CD4-positive, alpha-beta memory T cell (primary cell): ENCODE data around the gene NDUFV1. TPM values are rescaled to one million over a fixed set of nuclear protein-coding genes. Genes with fewer than 3 reads are reported as not detected.
"Not testable (repeated sequence)": the region's sequence is repeated elsewhere in the genome, so short reads cannot be mapped to it uniquely, and the experiment has no call there.

Experiments used
- CTCF ChIA-PET: fragments of 350-600 bp; sonication (Branson Sonifier 250); formaldehyde crosslinking; loops from one replicate; lab custom pipeline; 2021; ENCODE audit warnings: inconsistent platforms; ENCODE audit not compliant: partially characterized antibody; lab: Charles Lee
- POLR2A ChIA-PET: fragments of 350-600 bp; sonication (Branson Sonifier 250); formaldehyde crosslinking; loops from one replicate; lab custom pipeline; 2021; ENCODE audit not compliant: partially characterized antibody; lab: Charles Lee
- DNase-seq, 5 donors: peaks; one replicate each; pipeline versions ENCODE4 v3.0.0 to v3.0.0-alpha.2; 2020 to 2022; ENCODE audit warnings: mixed read lengths in 1 of 5
- H3K27ac ChIP-seq: one replicate; pipeline ENCODE4 v1.7.0; 2013; ENCODE audit warnings: low read depth, low read length
- H3K27me3 ChIP-seq: 2 replicates; pipeline ENCODE4 v1.7.0; 2013; ENCODE audit warnings: mild to moderate bottlenecking, low read length, moderate library complexity; ENCODE audit not compliant: insufficient read depth
- H3K36me3 ChIP-seq: 2 replicates; pipeline ENCODE4 v1.7.0; 2013; ENCODE audit warnings: mild to moderate bottlenecking, low read length, moderate library complexity; ENCODE audit not compliant: insufficient read depth
- H3K4me1 ChIP-seq: 2 replicates; pipeline ENCODE4 v1.7.0; 2013; ENCODE audit warnings: mild to moderate bottlenecking, low read length, moderate library complexity; ENCODE audit not compliant: insufficient read depth
- H3K4me3 ChIP-seq, 2 donors: one replicate each; pipeline ENCODE4 v1.7.0; 2013; ENCODE audit warnings: low read length in 2 of 2, mild to moderate bottlenecking in 1 of 2
- H3K9me3 ChIP-seq, 2 donors: one replicate each; pipeline ENCODE4 v1.7.0; 2013; ENCODE audit warnings: low read length in 2 of 2, control low read depth in 1 of 2; ENCODE audit not compliant: control insufficient read depth in 1 of 2
- H3K27ac Mint-ChIP-seq, 7 donors: one replicate each; pipeline ENCODE4 v1.8.0; 2020 to 2021; ENCODE audit warnings: mixed read lengths in 7 of 7, mild to moderate bottlenecking in 6 of 7, inconsistent platforms in 3 of 7, moderate library complexity in 3 of 7
- H3K27me3 Mint-ChIP-seq, 2 donors: one replicate each; pipeline ENCODE4 v1.8.0; 2020 to 2021; ENCODE audit warnings: mixed read lengths in 2 of 2
- H3K36me3 Mint-ChIP-seq, 2 donors: one replicate each; pipeline ENCODE4 v1.8.0; 2020 to 2021; ENCODE audit warnings: mixed read lengths in 2 of 2, inconsistent platforms in 1 of 2, mild to moderate bottlenecking in 1 of 2
- H3K4me1 Mint-ChIP-seq, 4 donors: one replicate each; pipeline ENCODE4 v1.8.0; 2020 to 2021; ENCODE audit warnings: mixed read lengths in 4 of 4, mild to moderate bottlenecking in 1 of 4
- H3K4me3 Mint-ChIP-seq, 8 donors: one replicate each; pipeline ENCODE4 v1.8.0; 2020 to 2021; ENCODE audit warnings: mixed read lengths in 8 of 8, mild to moderate bottlenecking in 7 of 8, moderate library complexity in 6 of 8, inconsistent platforms in 3 of 8
- H3K9me3 Mint-ChIP-seq, 8 donors: one replicate each; pipeline ENCODE4 v1.8.0; 2020 to 2021; ENCODE audit warnings: mixed read lengths in 8 of 8, mild to moderate bottlenecking in 5 of 8, inconsistent platforms in 3 of 8, moderate library complexity in 1 of 8
- intact Hi-C: fragments of 100-400 bp; cut with micrococcal nuclease; formaldehyde crosslinking; loops from one replicate; pipeline ENCODE4 v1.15.1; 2023
- polyA plus RNA-seq, 2 donors: library from polyadenylated mRNA; unstranded; fragments of 300-500 nt; fragmentation: Illumina TruSeq; gene quantifications; one replicate each; pipeline ENCODE4 v1.2.3, GENCODE V29; 2021
- total RNA-seq, 2 experiments: library from RNA; stranded (reverse); gene quantifications; one replicate each; pipeline ENCODE4 v1.2.3, GENCODE V29; 2021

NDUFV1 gene
- total and polyA plus RNA-seq, 4 experiments from 2014 or later = 124 to 212 (median 169) TPM

DNA sequence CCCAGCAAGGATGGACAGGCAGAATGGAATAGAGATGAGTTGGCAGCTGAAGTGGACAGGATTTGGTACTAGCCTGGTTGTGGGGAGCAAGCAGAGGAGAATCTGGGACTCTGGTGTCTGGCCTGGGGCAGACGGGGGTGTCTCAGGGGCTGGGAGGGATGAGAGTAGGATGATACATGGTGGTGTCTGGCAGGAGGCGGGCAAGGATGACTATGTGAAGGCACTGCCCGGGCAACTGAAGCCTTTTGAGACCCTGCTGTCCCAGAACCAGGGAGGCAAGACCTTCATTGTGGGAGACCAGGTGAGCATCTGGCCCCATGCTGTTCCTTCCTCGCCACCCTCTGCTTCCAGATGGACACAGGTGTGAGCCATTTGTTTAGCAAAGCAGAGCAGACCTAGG lies 20.8 kb upstream of the NDUFV1 start:
- intact Hi-C loops = no loop called here
- H3K27me3 Mint-ChIP-seq = no peaks in the 10 kb centered on the region
- DNase-seq = no peak
- peak overlapping the region; percentile 25 to 85 (median 73) for H3K27ac Mint-ChIP-seq
- peak overlapping the region in 5 of 8 donors; percentile 1 to 59 (median 36) for H3K4me3 Mint-ChIP-seq
- POLR2A ChIA-PET = interaction anchor here (1.2 kb wide), 1 partner anchor 102 kb away, joined by 3 read pairs; no protein-coding TSS in a partner anchor
- H3K9me3 Mint-ChIP-seq = no peaks in the 10 kb centered on the region
- Histone ChIP-seq H3K27me3 (no peaks in the 10 kb centered on the region), H3K9me3 (no peaks in the 10 kb centered on the region), H3K4me1 (peaks cover 10% of the 10 kb centered on the region), H3K4me3 (no peak overlapping the region), H3K27ac (no peak overlapping the region), H3K36me3 (no peaks in the 10 kb centered on the region)
- CTCF ChIA-PET = no interaction called here
- H3K36me3 Mint-ChIP-seq = peaks cover 0 to 2% of the 10 kb centered on the region in 2 donors
- H3K4me1 Mint-ChIP-seq = peaks cover 13 to 33% (median 22%) of the 10 kb centered on the region in 4 donors

DNA sequence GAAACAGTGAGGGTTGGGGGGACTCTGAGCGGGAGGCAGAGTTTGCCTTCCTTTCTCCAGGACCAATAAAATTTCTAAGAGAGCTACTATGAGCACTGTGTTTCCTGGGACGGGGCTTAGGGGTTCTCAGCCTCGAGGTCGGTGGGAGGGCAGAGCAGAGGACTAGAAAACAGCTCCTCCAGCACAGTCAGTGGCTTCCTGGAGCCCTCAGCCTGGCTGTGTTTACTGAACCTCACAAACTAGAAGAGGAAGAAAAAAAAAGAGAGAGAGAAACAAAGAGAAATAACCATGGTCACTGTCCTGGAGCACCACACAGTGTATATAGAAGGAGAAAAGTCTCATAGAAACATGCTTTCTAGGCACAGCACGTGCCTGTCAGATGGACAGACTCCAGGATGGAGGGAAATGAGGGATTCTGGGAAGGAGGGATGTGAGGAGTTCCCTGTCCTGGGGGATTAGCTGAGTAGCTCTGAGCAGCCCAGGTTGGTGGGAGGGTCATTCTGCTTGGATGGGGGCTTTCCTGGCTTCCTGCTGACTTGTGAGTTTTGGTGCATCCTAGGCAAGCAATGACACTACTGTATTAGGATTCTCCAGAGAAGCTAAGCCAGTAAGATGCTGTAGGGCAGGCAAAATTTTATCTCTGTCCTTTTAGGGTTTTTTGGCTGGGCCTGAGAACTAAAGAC lies 20.0 kb upstream of the NDUFV1 start:
- H3K4me1 ChIP-seq = peaks cover 10% of the 10 kb centered on the region
- intact Hi-C loops = no loop called here
- H3K36me3 Mint-ChIP-seq = peaks cover 0 to 2% of the 10 kb centered on the region in 2 donors

DNA sequence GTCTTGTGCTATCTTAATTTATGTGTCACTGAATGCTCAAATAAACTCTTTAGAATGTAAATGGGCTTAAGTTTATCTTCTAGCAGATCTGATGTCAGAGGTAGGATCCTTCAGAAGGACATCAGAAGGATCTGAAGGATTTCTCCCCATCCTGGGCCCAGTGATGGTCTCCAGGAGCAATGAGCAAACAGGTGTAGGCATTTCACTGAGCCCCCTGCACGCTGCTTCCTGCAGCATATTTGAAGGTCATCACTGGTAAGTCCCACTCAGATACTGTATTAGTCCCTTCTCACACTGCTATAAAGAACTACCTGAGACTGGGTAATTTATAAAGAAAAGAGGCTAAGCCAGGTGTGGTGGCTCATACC lies 18.6 kb upstream of the NDUFV1 start:
- peaks cover 0 to 2% of the 10 kb centered on the region in 2 donors for H3K36me3 Mint-ChIP-seq

More for the DNA sequence above, 20.0 kb upstream of the NDUFV1 start:
- Histone ChIP-seq H3K9me3 (no peaks in the 10 kb centered on the region), H3K36me3 (no peaks in the 10 kb centered on the region), H3K27me3 (no peaks in the 10 kb centered on the region), H3K4me3 (no peak overlapping the region), H3K27ac (no peak overlapping the region)
- H3K27ac Mint-ChIP-seq = peak overlapping the region; percentile 51 to 89 (median 74)
- no peak for DNase-seq
- H3K4me1 Mint-ChIP-seq = peaks cover 13 to 33% (median 22%) of the 10 kb centered on the region in 4 donors
- no peak overlapping the region for H3K4me3 Mint-ChIP-seq
- no peaks in the 10 kb centered on the region for H3K27me3 Mint-ChIP-seq
- POLR2A ChIA-PET = interaction anchor here (1.2 kb wide), 1 partner anchor 102 kb away, joined by 3 read pairs; no protein-coding TSS in a partner anchor
- no peaks in the 10 kb centered on the region for H3K9me3 Mint-ChIP-seq
- CTCF ChIA-PET = no interaction called here

DNA sequence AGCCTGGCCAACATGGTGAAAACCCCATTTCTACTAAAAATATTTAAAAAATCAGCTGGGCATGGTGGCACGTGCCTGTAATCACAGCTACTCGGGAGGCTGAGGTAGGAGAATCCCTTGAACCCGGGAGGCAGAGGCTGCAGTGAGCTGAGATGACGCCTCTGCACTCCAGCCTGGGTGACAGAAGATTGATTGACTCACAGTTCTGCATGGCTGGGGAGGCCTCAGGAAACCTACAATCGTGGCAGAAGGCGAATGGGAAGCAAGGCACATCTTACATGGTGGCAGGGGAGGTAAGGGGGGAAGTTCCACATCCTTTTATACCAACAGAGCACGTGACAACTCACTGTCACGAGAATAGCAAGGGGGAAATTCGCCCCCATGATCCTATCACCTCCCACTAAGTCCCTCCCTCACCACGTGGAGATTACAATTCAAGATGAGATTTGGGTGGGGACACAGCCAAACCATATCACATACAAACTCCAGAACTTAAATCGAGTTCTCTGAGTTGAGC lies 17.8 kb upstream of the NDUFV1 start:
- H3K4me3 ChIP-seq, intact Hi-C loops, DNase-seq, H3K27me3 ChIP-seq, CTCF ChIA-PET, POLR2A ChIA-PET, H3K36me3 ChIP-seq, H3K9me3 ChIP-seq, H3K9me3 Mint-ChIP-seq, H3K27ac ChIP-seq, H3K27me3 Mint-ChIP-seq, H3K4me1 ChIP-seq, H3K4me3 Mint-ChIP-seq, H3K36me3 Mint-ChIP-seq: not testable (repeated sequence)
- Mint-ChIP-seq H3K4me1 (peaks cover 3 to 18% (median 8%) of the 10 kb centered on the region in 4 donors), H3K27ac (peak overlapping the region in 2 of 7 donors; percentile 57 to 85)

More for the DNA sequence above, 18.6 kb upstream of the NDUFV1 start:
- CTCF ChIA-PET = no interaction called here
- peak overlapping the region in 1 of 7 donors; percentile 63 for H3K27ac Mint-ChIP-seq
- peaks cover 4 to 22% (median 11%) of the 10 kb centered on the region in 4 donors for H3K4me1 Mint-ChIP-seq
- Histone ChIP-seq H3K4me1 (no peaks in the 10 kb centered on the region), H3K27me3 (no peaks in the 10 kb centered on the region), H3K9me3 (no peaks in the 10 kb centered on the region), H3K27ac (no peak overlapping the region), H3K36me3 (no peaks in the 10 kb centered on the region), H3K4me3 (no peak overlapping the region)
- no peak overlapping the region for H3K4me3 Mint-ChIP-seq
- no peaks in the 10 kb centered on the region for H3K27me3 Mint-ChIP-seq
- POLR2A ChIA-PET = no interaction called here
- DNase-seq = no peak
- intact Hi-C loops = no loop called here
- H3K9me3 Mint-ChIP-seq = no peaks in the 10 kb centered on the region

DNA sequence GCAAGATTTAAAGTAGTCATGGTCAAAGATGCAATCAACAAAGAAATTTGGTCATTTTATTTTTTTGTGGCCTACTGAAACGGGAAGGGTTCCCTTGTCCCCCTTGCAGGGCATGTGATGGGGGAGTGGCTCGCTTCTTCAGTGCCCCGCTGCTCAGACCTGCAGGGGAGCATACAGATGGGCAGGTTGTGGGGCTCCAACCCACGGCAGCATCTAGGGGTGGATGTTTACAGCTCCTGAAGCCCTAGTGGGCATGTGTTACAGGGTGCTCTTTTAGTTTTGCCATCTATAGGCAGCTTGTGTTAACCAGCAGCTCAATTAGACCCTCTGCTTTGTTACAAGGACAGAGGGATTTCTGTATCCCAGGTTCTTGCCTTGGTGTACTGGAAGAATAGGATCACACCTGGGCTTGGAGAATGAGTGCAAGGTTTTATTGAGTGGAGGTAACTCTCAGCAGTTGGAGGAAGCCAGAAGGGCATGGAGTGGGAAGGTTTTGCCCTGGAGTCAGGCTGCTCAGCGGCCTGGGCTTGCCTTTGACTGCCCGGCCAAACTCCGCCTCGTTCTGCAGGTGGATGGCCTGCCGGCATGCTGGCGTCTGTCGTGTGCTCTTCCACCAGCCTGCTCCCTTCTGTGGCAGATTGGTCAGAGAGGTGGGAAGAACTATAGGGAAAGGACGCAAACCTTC lies 13.7 kb upstream of the NDUFV1 start:
- no peaks in the 10 kb centered on the region for H3K36me3 Mint-ChIP-seq
- no peak overlapping the region for H3K27ac Mint-ChIP-seq
- no peak overlapping the region for H3K27ac ChIP-seq
- no peak for DNase-seq
- H3K27me3 Mint-ChIP-seq = no peaks in the 10 kb centered on the region
- H3K4me3 ChIP-seq = no peak overlapping the region
- no peaks in the 10 kb centered on the region for H3K9me3 ChIP-seq
- peaks cover 0 to 3% (median 0%) of the 10 kb centered on the region in 8 donors for H3K9me3 Mint-ChIP-seq
- no peaks in the 10 kb centered on the region for H3K36me3 ChIP-seq
- no peaks in the 10 kb centered on the region for H3K4me1 Mint-ChIP-seq
- ChIA-PET POLR2A (no interaction called here), CTCF (interaction anchor here (1.9 to 2.2 kb wide), 2 partner anchors 10 to 21 kb away, joined by 6 to 8 read pairs; partner anchors contain the start of gene GSTP1)
- H3K4me3 Mint-ChIP-seq = no peak overlapping the region
- H3K27me3 ChIP-seq = no peaks in the 10 kb centered on the region
- intact Hi-C loops = no loop called here
- no peaks in the 10 kb centered on the region for H3K4me1 ChIP-seq

DNA sequence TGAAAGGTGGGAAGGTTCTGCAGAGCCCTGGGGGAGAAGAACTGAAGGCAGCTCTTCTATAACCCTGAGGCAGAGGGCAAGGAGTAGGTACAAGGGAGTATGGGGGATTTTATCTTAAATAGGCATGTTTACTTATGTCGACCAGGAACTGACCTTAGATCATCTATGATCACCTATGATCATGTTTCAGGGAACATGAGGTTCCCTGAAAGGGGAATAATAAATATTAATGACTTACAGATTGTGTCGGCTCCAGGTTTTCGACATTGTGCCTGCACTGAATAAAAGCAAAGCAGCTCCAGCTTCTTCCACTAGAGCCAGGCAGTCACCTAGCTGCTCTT lies 13.2 kb upstream of the NDUFV1 start:
- Mint-ChIP-seq H3K4me1 (no peaks in the 10 kb centered on the region), H3K4me3 (no peak overlapping the region), H3K27me3 (no peaks in the 10 kb centered on the region), H3K27ac (no peak overlapping the region), H3K9me3 (peaks cover 0 to 3% (median 0%) of the 10 kb centered on the region in 8 donors), H3K36me3 (no peaks in the 10 kb centered on the region)
- H3K36me3 ChIP-seq = no peaks in the 10 kb centered on the region
- intact Hi-C loops = no loop called here
- H3K27ac ChIP-seq = no peak overlapping the region
- no peaks in the 10 kb centered on the region for H3K4me1 ChIP-seq
- no peaks in the 10 kb centered on the region for H3K9me3 ChIP-seq
- no peak overlapping the region for H3K4me3 ChIP-seq
- no peak for DNase-seq
- CTCF ChIA-PET = interaction anchor here (2.2 kb wide), 1 partner anchor 10 kb away, joined by 6 read pairs; the partner anchor contains the start of gene GSTP1
- POLR2A ChIA-PET = no interaction called here
- no peaks in the 10 kb centered on the region for H3K27me3 ChIP-seq

DNA sequence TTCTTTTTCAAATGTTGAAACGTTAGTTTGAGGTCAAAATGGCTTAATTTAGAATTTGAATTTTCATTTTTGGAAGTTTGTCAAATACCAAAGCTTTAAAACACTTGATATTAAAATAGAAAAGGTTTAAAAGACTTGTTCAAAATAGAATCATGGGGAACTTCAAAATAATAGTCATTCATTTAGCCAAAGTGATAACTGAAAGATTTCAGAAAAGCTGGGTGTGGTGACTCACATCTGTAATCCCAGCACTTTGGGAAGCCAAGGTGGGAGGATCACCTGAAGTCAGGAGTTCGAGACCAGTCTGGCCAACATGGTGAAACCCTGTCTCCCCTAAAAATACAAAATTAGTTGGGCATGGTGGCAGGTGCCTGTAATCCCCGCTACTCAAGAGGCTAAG lies 12.3 kb upstream of the NDUFV1 start:
- POLR2A ChIA-PET = interaction anchor here (0.6 kb wide), 1 partner anchor 37 kb away, joined by 3 read pairs; no protein-coding TSS in a partner anchor

More for the DNA sequence above, 12.3 kb upstream of the NDUFV1 start:
- DNase-seq = no peak
- Histone ChIP-seq H3K27me3 (no peaks in the 10 kb centered on the region), H3K27ac (no peak overlapping the region), H3K36me3 (no peaks in the 10 kb centered on the region), H3K4me3 (no peak overlapping the region), H3K9me3 (no peaks in the 10 kb centered on the region), H3K4me1 (no peaks in the 10 kb centered on the region)
- H3K36me3 Mint-ChIP-seq = no peaks in the 10 kb centered on the region
- H3K27ac Mint-ChIP-seq = no peak overlapping the region
- CTCF ChIA-PET = interaction anchor here (1.6 to 2.2 kb wide), 2 partner anchors 11 to 35 kb away, joined by 3 to 6 read pairs; partner anchors contain the start of genes GSTP1 and NUDT8
- no peaks in the 10 kb centered on the region for H3K4me1 Mint-ChIP-seq
- H3K4me3 Mint-ChIP-seq = no peak overlapping the region
- peaks cover 0 to 3% (median 0%) of the 10 kb centered on the region in 8 donors for H3K9me3 Mint-ChIP-seq
- no peaks in the 10 kb centered on the region for H3K27me3 Mint-ChIP-seq
- intact Hi-C loops = no loop called here
